Measurements from ENCODE around the gene PBX1. TPM values are rescaled to one million over a fixed set of nuclear protein-coding genes. Genes with fewer than 3 reads are reported as not detected.

PBX1 gene
- total and polyA plus RNA-seq, 2 of the 4 experiments (the other 2 are of a cell fraction) = 13.9 to 17.9 TPM

GRCh38 chr1:164801246-164801731, 242.3 kb downstream of the PBX1 start:
- Histone ChIP-seq H3K79me1 (ENCODE audit: low read depth in 1 of 2, low read length in 2 of 2) (no peaks in the 10 kb centered on the region), H4K20me1 (ENCODE audit: insufficient read depth, low read length) (no peaks in the 10 kb centered on the region), H3K4ac (ENCODE audit: low read depth, low read length) (no peak overlapping the region), H3K9me3 (ENCODE audit: control insufficient read depth, insufficient read depth, low read length) (no peaks in the 10 kb centered on the region), H4K91ac (ENCODE audit: insufficient read depth, low read depth, low read length) (no peak overlapping the region), H3K4me2 (ENCODE audit: low read depth, low read length) (no peak overlapping the region), H3K27ac (ENCODE audit: insufficient read depth, low read length) (no peak overlapping the region), H3K56ac (ENCODE audit: extremely low read depth, insufficient read depth, low read length) (no peak overlapping the region), H3K18ac (ENCODE audit: low read depth, low read length) (no peak overlapping the region), H2BK120ac (ENCODE audit: low read depth, low read length) (no peak overlapping the region), H3K4me1 (ENCODE audit: control insufficient read depth, insufficient read depth, low read length) (peaks cover 2% of the 10 kb centered on the region; the same call in 1 of the 2 replicates), H3K9me1 (ENCODE audit: insufficient read depth, low read length) (no peaks in the 10 kb centered on the region), H3K4me3 (ENCODE audit: insufficient read depth, low read depth, low read length) (no peak overlapping the region), H4K8ac (ENCODE audit: low read depth in 2 of 2, low read length in 2 of 2) (no peak overlapping the region), H2AK5ac (ENCODE audit: low read depth, low read length) (no peak overlapping the region), H4K5ac (ENCODE audit: low read depth, low read length) (no peak overlapping the region), H2BK15ac (ENCODE audit: low read depth, low read length) (no peak overlapping the region), H3K9ac (ENCODE audit: low read depth, low read length) (no peak overlapping the region), H2AK9ac (replicated peaks; ENCODE audit: low read depth, low read length, poor library complexity) (no peak overlapping the region), H3K14ac (replicated peaks; ENCODE audit: low read depth, low read length) (no peak overlapping the region), H3K27me3 (ENCODE audit: control insufficient read depth, insufficient read depth, low read length) (no peaks in the 10 kb centered on the region), H2BK20ac (ENCODE audit: low read depth, low read length) (no peak overlapping the region), H2AFZ (replicated peaks; ENCODE audit: low read length, poor library complexity) (no peak overlapping the region), H2BK5ac (ENCODE audit: low read depth, low read length, poor library complexity, severe bottlenecking) (no peak overlapping the region), H3K23ac (ENCODE audit: low read depth, low read length) (no peak overlapping the region), H3K36me3 (ENCODE audit: control insufficient read depth, insufficient read depth, low read length) (peaks cover 14% of the 10 kb centered on the region)
- no TSS peak for BruUV-seq (replicated peaks)
- ChIA-PET CTCF (interaction anchor here (1.5 kb wide), 1 partner anchor 14 kb away, joined by 5 read pairs; no protein-coding TSS in a partner anchor), POLR2A (ENCODE audit: unreplicated experiment) (no interaction called here)
- dilution Hi-C loops (cut with HindIII; ENCODE audit: low sequenced_read_pairs, unreplicated experiment) (no loop called here), in situ Hi-C loops (cut with MboI; ENCODE audit: low sequenced_read_pairs) (no loop called here), intact Hi-C loops (cut with micrococcal nuclease) (no loop called here)
- no CpG with 5 or more reads among the region's 6 CpGs for WGBS, 2 experiments (ENCODE audit: extremely low coverage in 2 of 2, insufficient read length in 1 of 2)
- ATAC-seq (ENCODE audit: low read depth) = no peak
- TF ChIP-seq CEBPB (IDR thresholded peaks at IDR 0.05; ENCODE audit: low read depth, low read length) = no peak
- TF ChIP-seq RCOR1 (IDR thresholded peaks at IDR 0.05; ENCODE audit: insufficient replicate concordance, low read length) = no peak
- no peak for TF ChIP-seq CHD1 (IDR thresholded peaks at IDR 0.05; ENCODE audit: low read depth, low read length)
- no peak for TF ChIP-seq RAD21 (IDR thresholded peaks at IDR 0.05; ENCODE audit: low read length)
- TF ChIP-seq ELK1 (IDR thresholded peaks at IDR 0.05; ENCODE audit: borderline replicate concordance, low read depth, low read length) = no peak
- TF ChIP-seq BHLHE40 (IDR thresholded peaks at IDR 0.05; ENCODE audit: low read depth, low read length) = no peak
- TF ChIP-seq CTCF (conservative IDR thresholded peaks at IDR 0.05; ENCODE audit: low read depth, low read length) = no peak
- no peak for TF ChIP-seq POLR2A (IDR thresholded peaks at IDR 0.05; ENCODE audit: low read depth, low read length)
- no peak for TF ChIP-seq FOS (IDR thresholded peaks at IDR 0.05; ENCODE audit: low read depth, low read length)
- no peak for TF ChIP-seq NFE2L2 (IDR thresholded peaks at IDR 0.05; ENCODE audit: low read depth, low read length)
- no peak for TF ChIP-seq USF2 (IDR thresholded peaks at IDR 0.05; ENCODE audit: low read depth, low read length)
- TF ChIP-seq MAZ (IDR thresholded peaks at IDR 0.05; ENCODE audit: borderline replicate concordance, low read depth, low read length) = no peak
- no peak for DNase-seq
